ENCODE data around the gene HS1BP3. TPM values are rescaled to one million over a fixed set of nuclear protein-coding genes. Genes with fewer than 3 reads are reported as not detected.

Gene HS1BP3
- total RNA-seq, 1 experiment from 2014 or later = 16.2 TPM

DNA sequence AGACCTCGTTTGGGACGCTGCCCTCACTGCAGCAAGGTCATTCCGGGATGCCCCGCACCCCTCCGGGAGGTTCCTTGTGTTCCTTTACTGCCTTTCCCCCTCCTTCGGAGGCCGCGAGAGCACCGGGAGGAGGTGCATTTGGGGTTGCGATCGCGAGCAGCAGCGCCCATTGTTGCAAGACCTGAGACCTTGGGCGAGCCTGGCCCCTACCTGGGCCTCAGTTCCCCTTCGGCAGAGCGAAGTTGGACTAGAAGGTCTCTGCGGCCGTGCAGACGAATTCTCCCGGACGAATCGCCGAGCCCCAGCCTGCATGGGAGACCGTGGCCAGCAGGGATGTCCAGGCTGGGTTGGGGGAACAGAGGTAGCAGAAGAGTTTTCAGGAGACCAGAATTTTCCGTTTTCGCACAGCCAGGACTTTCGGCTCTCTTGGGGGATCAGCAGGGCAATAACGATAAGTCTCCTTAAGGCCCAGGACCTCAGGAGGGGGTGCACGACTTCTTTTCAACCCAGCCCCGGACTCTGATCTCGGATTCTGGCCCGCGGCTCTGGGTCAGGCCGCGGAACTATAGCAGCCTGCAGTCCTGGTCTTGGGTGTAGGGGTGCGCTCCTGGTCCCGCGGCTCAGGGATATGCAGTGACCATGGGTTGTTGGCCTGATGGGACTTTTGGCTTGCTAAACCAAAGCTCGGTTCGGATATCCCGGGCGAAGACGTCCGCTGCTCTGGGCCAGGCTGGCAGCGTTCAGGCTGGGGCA, 18.8 kb upstream of the HS1BP3 start:
- no peak overlapping the region for H3K27ac ChIP-seq
- H3K9me2 ChIP-seq (ENCODE audit: insufficient read depth) = no peaks in the 10 kb centered on the region
- CTCF ChIA-PET = no interaction called here
- intact Hi-C loops (cut with micrococcal nuclease; ENCODE audit: unreplicated experiment) = no loop called here
- no peaks in the 10 kb centered on the region for H3K9me3 ChIP-seq (ENCODE audit: insufficient read depth, low read depth)
- TF ChIP-seq, protein P1, sequence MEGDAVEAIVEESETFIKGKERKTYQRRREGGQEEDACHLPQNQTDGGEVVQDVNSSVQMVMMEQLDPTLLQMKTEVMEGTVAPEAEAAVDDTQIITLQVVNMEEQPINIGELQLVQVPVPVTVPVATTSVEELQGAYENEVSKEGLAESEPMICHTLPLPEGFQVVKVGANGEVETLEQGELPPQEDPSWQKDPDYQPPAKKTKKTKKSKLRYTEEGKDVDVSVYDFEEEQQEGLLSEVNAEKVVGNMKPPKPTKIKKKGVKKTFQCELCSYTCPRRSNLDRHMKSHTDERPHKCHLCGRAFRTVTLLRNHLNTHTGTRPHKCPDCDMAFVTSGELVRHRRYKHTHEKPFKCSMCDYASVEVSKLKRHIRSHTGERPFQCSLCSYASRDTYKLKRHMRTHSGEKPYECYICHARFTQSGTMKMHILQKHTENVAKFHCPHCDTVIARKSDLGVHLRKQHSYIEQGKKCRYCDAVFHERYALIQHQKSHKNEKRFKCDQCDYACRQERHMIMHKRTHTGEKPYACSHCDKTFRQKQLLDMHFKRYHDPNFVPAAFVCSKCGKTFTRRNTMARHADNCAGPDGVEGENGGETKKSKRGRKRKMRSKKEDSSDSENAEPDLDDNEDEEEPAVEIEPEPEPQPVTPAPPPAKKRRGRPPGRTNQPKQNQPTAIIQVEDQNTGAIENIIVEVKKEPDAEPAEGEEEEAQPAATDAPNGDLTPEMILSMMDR (conservative IDR thresholded peaks at IDR 0.05) = no peak
- no peak overlapping the region for H3K4me2 ChIP-seq
- 0 out of 2 replicates have a peak, but pooled peaks cover 2% of the 10 kb centered on the region for H3K4me1 ChIP-seq (replicated peaks; ENCODE audit: insufficient read depth)
- no peaks in the 10 kb centered on the region for H3K79me2 ChIP-seq (ENCODE audit: low read depth)
- DNase-seq = no peak
- POLR2A ChIA-PET (ENCODE audit: unreplicated experiment) = no interaction called here
- H3F3A ChIP-seq (ENCODE audit: insufficient read depth, low read depth) = no peaks in the 10 kb centered on the region
- H3K4me3 ChIP-seq = no peak overlapping the region
- H3K36me3 ChIP-seq (ENCODE audit: low read depth) = no peaks in the 10 kb centered on the region
- H2AFZ ChIP-seq = no peak overlapping the region
- H4K20me1 ChIP-seq (ENCODE audit: insufficient read depth) = no peaks in the 10 kb centered on the region
- no peaks in the 10 kb centered on the region for H3K27me3 ChIP-seq (ENCODE audit: insufficient read depth, low read depth)
- BruUV-seq (replicated peaks) = no TSS peak

DNA sequence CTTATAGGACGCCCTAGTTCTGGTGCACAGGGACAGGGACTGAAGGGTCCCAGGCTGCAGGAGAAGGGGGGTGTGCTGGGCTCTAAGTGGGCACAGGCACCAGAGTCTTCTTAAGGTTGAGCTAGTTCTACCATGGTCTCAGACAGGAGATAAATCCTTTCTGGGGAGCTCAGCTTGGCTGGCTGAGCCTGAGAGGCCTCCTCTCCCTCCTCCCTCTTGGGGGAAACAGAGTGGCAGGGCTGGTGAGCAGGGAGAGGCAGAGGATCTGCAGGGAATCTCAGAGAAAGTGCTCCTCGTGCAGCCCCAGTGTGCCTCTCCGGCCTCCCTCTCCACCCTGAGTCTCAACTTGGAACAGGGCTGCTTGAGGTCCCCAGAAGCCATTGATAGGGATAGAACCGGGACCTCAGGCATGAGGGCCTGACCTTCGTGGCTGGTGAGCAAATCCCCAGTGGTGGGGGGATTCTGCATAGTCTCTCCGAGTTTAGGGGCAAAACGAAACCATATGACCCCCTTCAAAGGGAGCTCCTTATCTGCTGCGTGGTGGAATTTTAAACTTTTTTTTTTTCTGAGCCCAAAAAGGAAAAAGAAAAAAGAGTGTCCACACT, 18.1 kb upstream of the HS1BP3 start:
- BruUV-seq (replicated peaks) = no TSS peak
- DNase-seq = no peak
- H3K27ac ChIP-seq = no peak overlapping the region
- no peak overlapping the region for H2AFZ ChIP-seq
- no peaks in the 10 kb centered on the region for H3K9me2 ChIP-seq (ENCODE audit: insufficient read depth)
- CTCF ChIA-PET = no interaction called here
- 0 out of 2 replicates have a peak, but pooled peaks cover 7% of the 10 kb centered on the region for H3K27me3 ChIP-seq (ENCODE audit: insufficient read depth, low read depth)
- no peaks in the 10 kb centered on the region for H3K4me1 ChIP-seq (replicated peaks; ENCODE audit: insufficient read depth)
- H3K4me2 ChIP-seq = no peak overlapping the region
- intact Hi-C loops (cut with micrococcal nuclease; ENCODE audit: unreplicated experiment) = no loop called here
- no peak overlapping the region for H3K4me3 ChIP-seq
- no peaks in the 10 kb centered on the region for H4K20me1 ChIP-seq (ENCODE audit: insufficient read depth)
- no peak for TF ChIP-seq EZH2 (IDR thresholded peaks at IDR 0.05; ENCODE audit: low read depth)
- TF ChIP-seq, protein P1 (conservative IDR thresholded peaks at IDR 0.05) = no peak
- no peaks in the 10 kb centered on the region for H3K36me3 ChIP-seq (ENCODE audit: low read depth)
- H3K79me2 ChIP-seq (ENCODE audit: low read depth) = no peaks in the 10 kb centered on the region
- POLR2A ChIA-PET (ENCODE audit: unreplicated experiment) = no interaction called here
- H3F3A ChIP-seq (ENCODE audit: insufficient read depth, low read depth) = no peaks in the 10 kb centered on the region
- H3K9me3 ChIP-seq (ENCODE audit: insufficient read depth, low read depth) = no peaks in the 10 kb centered on the region

- intact Hi-C loops (cut with micrococcal nuclease; ENCODE audit: unreplicated experiment) = no loop called here
- BruUV-seq (replicated peaks) = no TSS peak
- TF ChIP-seq EZH2 (IDR thresholded peaks at IDR 0.05; ENCODE audit: low read depth) = no peak
- TF ChIP-seq, protein P1 (conservative IDR thresholded peaks at IDR 0.05) = no peak
These were observed 17.6 kb upstream of the HS1BP3 start for GRCh38 chr2:20668451-20668850.

More at GRCh38 chr2:20668451-20668850, 17.6 kb upstream of the HS1BP3 start:
- Histone ChIP-seq H3K79me2 (ENCODE audit: low read depth) (no peaks in the 10 kb centered on the region), H3K4me2 (no peak overlapping the region), H3K4me3 (no peak overlapping the region), H3K4me1 (replicated peaks; ENCODE audit: insufficient read depth) (no peaks in the 10 kb centered on the region), H3K36me3 (ENCODE audit: low read depth) (no peaks in the 10 kb centered on the region), H3K27ac (no peak overlapping the region), H3F3A (ENCODE audit: insufficient read depth, low read depth) (no peaks in the 10 kb centered on the region), H3K27me3 (ENCODE audit: insufficient read depth, low read depth) (0 out of 2 replicates have a peak, but pooled peaks cover 12% of the 10 kb centered on the region), H3K9me2 (ENCODE audit: insufficient read depth) (no peaks in the 10 kb centered on the region), H4K20me1 (ENCODE audit: insufficient read depth) (no peaks in the 10 kb centered on the region), H3K9me3 (ENCODE audit: insufficient read depth, low read depth) (no peaks in the 10 kb centered on the region), H2AFZ (no peak overlapping the region)
- DNase-seq = no peak
- POLR2A ChIA-PET (ENCODE audit: unreplicated experiment) = no interaction called here
- CTCF ChIA-PET = no interaction called here

Data from PC-9 (cell line).